Left ventricle myocardium inferior (tissue), 1 donor: ENCODE results near the gene LCOR. TPM values are rescaled to one million over a fixed set of nuclear protein-coding genes. Genes with fewer than 3 reads are reported as not detected.

Experiments
- DNase-seq: peaks from one replicate; pipeline ENCODE4 v3.0.0-alpha.2; 2020
- H3K27ac ChIP-seq: fragments of 200-600 bp; replicated peaks from 2 replicates; pipeline ENCODE4 v1.8.0; 2021
- H3K27me3 ChIP-seq: fragments of 200-600 bp; 2 replicates; pipeline ENCODE4 v1.8.0; 2021; ENCODE audit warnings: low read depth
- H3K36me3 ChIP-seq: fragments of 200-600 bp; 2 replicates; pipeline ENCODE4 v1.8.0; 2021
- H3K4me1 ChIP-seq: fragments of 200-600 bp; 2 replicates; pipeline ENCODE4 v1.8.0; 2021
- H3K4me3 ChIP-seq: fragments of 200-600 bp; 2 replicates; pipeline ENCODE4 v1.8.0; 2021; ENCODE audit warnings: mild to moderate bottlenecking, moderate library complexity
- H3K9me3 ChIP-seq: fragments of 200-600 bp; replicated peaks from 2 replicates; pipeline ENCODE4 v1.8.0; 2021
- CTCF ChIP-seq: fragments of 200-600 bp; IDR thresholded peaks from 2 replicates; pipeline ENCODE4 v1.8.0; 2021; ENCODE audit warnings: antibody characterized with exemption, mild to moderate bottlenecking, borderline replicate concordance
- intact Hi-C: fragments of 100-400 bp; cut with micrococcal nuclease; formaldehyde crosslinking; loops from one replicate; pipeline ENCODE4 v1.11.0; 2022
- microRNA-seq: library from miRNA; unstranded; fragments of <30 nt; microRNA quantifications from one replicate; pipeline ENCODE4 v1.2.0, GENCODE V29; 2020
- total RNA-seq: library from RNA; stranded (reverse); fragmentation: NEBNext Ultra II Directional; extraction: Animal tissue kit (Norgen Biotek cat#: 25700); gene quantifications from one replicate; pipeline ENCODE4 v1.2.1, GENCODE V29; 2021
- donor health status: DM: no; HTN: yes; CAD: no; lungs with severe emphysema.

LCOR gene
- total RNA-seq, 1 donor from 2014 or later: 18.9 TPM

DNA sequence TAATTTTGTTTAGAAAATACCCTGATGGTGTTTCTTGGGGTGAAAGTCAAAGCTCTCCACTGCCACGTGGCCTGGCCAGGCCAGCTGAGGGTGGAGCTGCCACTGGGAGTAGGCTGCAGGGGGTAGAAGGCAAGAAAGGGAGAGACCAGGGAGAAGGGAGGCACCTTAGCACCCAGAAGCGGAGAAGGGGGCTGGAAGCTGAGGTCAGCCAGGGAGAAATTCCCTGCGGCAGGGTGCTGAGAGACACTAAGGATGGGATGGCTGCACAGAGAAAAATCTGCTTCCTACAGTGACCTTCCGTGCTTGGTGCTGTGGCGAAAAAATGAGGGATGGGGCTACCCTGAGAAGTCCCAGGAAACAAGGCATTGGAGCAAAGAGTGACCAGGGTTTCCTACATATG lies 210.0 kb downstream of the LCOR start:
- H3K27ac ChIP-seq: no peak overlapping the region
- TF ChIP-seq CTCF: no peak
- intact Hi-C loops: no loop called here

DNA sequence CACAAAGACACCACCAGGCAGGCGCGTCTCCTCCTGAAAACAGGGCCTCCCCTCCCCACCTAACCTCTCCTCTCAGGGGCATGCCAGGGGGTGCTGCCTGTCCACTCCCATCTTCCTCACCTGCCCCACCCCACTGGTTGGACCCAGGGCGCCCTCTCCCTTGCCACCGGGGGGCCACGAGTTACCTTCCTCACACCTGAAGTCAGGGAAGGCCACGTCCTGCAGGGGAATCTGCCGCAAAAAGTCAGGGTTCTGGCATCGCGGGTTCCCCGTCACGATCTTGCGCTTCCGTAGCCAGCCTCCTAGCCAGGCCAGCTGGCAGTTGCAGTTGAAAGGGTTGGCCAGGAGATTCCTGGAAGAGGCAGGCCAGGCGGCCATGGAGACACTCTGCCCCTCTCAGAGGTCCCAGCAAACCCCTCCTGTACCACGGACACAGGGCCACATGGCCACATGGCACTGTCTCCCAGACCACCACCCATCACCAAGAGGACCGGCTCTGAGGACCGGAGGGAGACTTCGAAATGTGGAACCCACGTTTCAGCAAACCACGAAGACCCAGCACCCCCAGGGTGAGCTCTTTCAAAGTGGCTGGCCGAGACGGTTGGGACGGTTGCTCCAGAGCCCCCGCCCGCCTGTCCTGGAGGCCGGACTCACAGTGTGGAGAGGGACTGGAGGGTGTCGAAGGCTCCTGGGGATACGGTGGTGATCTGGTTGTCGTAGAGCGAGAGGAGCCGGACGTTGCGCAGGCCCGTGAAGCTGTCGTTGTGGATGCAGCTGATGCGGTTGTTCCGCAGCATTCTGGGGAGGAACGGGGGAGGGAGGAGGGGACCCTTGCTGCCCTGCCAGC lies 210.8 kb downstream of the LCOR start:
- TF ChIP-seq CTCF: no peak
- H3K4me3 ChIP-seq: no peak overlapping the region
- peaks cover 4% of the 10 kb centered on the region for H3K4me1 ChIP-seq
- H3K9me3 ChIP-seq: peaks cover 6% of the 10 kb centered on the region
- no peak for DNase-seq
- intact Hi-C loops: no loop called here
- H3K27ac ChIP-seq: no peak overlapping the region
- no peaks in the 10 kb centered on the region for H3K27me3 ChIP-seq
- H3K36me3 ChIP-seq: no peaks in the 10 kb centered on the region

More for the DNA sequence above, 210.0 kb downstream of the LCOR start:
- H3K9me3 ChIP-seq: peaks cover 6% of the 10 kb centered on the region
- no peaks in the 10 kb centered on the region for H3K27me3 ChIP-seq
- peaks cover 12% of the 10 kb centered on the region for H3K4me1 ChIP-seq
- no peak for DNase-seq
- H3K4me3 ChIP-seq: no peak overlapping the region
- no peaks in the 10 kb centered on the region for H3K36me3 ChIP-seq

DNA sequence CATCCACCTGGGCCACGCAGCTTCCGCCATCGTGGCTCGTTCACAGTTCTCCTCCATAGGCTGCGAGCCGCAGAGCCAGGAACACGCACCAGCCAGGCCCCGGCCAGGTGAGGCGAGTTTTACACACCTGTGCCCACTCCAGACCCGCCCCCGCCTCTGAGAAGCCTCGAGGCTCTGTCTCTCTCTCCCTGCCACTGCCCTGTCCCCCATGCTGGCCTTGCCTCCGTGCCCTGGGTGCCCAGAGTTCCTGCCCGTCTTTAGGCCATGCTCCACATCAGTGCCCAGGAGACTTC lies 211.4 kb downstream of the LCOR start:
- intact Hi-C loops: no loop called here
- no peak for TF ChIP-seq CTCF
- peaks cover 6% of the 10 kb centered on the region for H3K9me3 ChIP-seq

More for the DNA sequence above, 211.4 kb downstream of the LCOR start:
- Histone ChIP-seq H3K27me3 (no peaks in the 10 kb centered on the region), H3K36me3 (no peaks in the 10 kb centered on the region), H3K4me1 (no peaks in the 10 kb centered on the region), H3K27ac (no peak overlapping the region), H3K4me3 (no peak overlapping the region)
- DNase-seq: no peak

Small RNAs within 50 kb of the gene (microRNA-seq; reads per million reads assigned to microRNA genes)
- not detected for gene MIR607

Other genes starting within 250 kb of the LCOR start
- gene TM9SF3, start 245.3 kb upstream of the LCOR start, total RNA-seq: 61.3 TPM
- gene PIK3AP1, start 111.8 kb upstream of the LCOR start, total RNA-seq: 5.4 TPM